HG02759 (cell line): Measurements from ENCODE around the gene CMTM4.
A peak's percentile ranks its signal among the peaks of the same experiment; 100 is the strongest.
"Not testable (repeated sequence)": the region's sequence is repeated elsewhere in the genome, so short reads cannot be mapped to it uniquely, and the experiment has no call there.

Source experiments
- ATAC-seq: cut with Tn5 transposase; IDR thresholded peaks from one replicate; pipeline ENCODE4 v1.9.1; 2021; ENCODE audit warnings: mild to moderate bottlenecking, moderate library complexity; ENCODE audit not compliant: unreplicated experiment

CMTM4 gene

GRCh38 chr16:66596986-66597848, 99.3 kb downstream of the CMTM4 start:
- no peak for ATAC-seq

- not testable (repeated sequence) for ATAC-seq
Measured at GRCh38 chr16:66596559-66596958, 100.0 kb downstream of the CMTM4 start.

GRCh38 chr16:66594739-66595138, 101.8 kb downstream of the CMTM4 start:
- ATAC-seq, result no peak

GRCh38 chr16:66592814-66593213, 103.7 kb downstream of the CMTM4 start:
- no peak for ATAC-seq

- no peak for ATAC-seq
Measured at GRCh38 chr16:66592241-66592640, 104.3 kb downstream of the CMTM4 start.

GRCh38 chr16:66591018-66591417, 105.5 kb downstream of the CMTM4 start:
- no peak for ATAC-seq

GRCh38 chr16:66590322-66590721, 106.2 kb downstream of the CMTM4 start:
- ATAC-seq, result peak; percentile 56

- ATAC-seq, result peak; percentile 67
Measured at GRCh38 chr16:66588981-66589713, 107.4 kb downstream of the CMTM4 start.

GRCh38 chr16:66587881-66588600, 108.5 kb downstream of the CMTM4 start:
- no peak for ATAC-seq

- no peak for ATAC-seq
Measured at GRCh38 chr16:66585481-66586239, 110.9 kb downstream of the CMTM4 start.

GRCh38 chr16:66581246-66581952, 115.1 kb downstream of the CMTM4 start:
- no peak for ATAC-seq

GRCh38 chr16:66580605-66581209, 115.8 kb downstream of the CMTM4 start:
- ATAC-seq, result no peak

- ATAC-seq, result no peak
Measured at GRCh38 chr16:66578651-66579531, 117.7 kb downstream of the CMTM4 start, which contains the start of gene CMTM2. TSS of gene CMTM2 (plus strand) at chr16:66579463. CDS start at chr16:66579608, 145 bp downstream.

- no peak for ATAC-seq
Measured at GRCh38 chr16:66576296-66576695, 120.2 kb downstream of the CMTM4 start.

GRCh38 chr16:66575060-66575459, 121.5 kb downstream of the CMTM4 start:
- no peak for ATAC-seq

GRCh38 chr16:66574531-66574930, 122.0 kb downstream of the CMTM4 start:
- no peak for ATAC-seq

- no peak for ATAC-seq
Measured at GRCh38 chr16:66574081-66574480, 122.5 kb downstream of the CMTM4 start.

- ATAC-seq, result no peak
Measured at GRCh38 chr16:66572356-66572755, 124.2 kb downstream of the CMTM4 start.
